SK-N-SH (cell line): ENCODE data around the gene TRAF3IP1. TPM values are rescaled to one million over a fixed set of nuclear protein-coding genes. Genes with fewer than 3 reads are reported as not detected.

Experiments used
- CTCF ChIA-PET: fragments of 300-600, 350-600 bp; formaldehyde crosslinking; extraction: SDS; loops from one replicate; lab custom pipeline; 2021; lab: Yijun Ruan, JAX
- POLR2A ChIA-PET: fragments of 350-600 bp; sonication (Branson Sonifier 250); formaldehyde crosslinking; extraction: SDS; loops from one replicate; lab custom pipeline; 2020; ENCODE audit warnings: antibody characterized with exemption, inconsistent platforms; lab: Yijun Ruan, JAX
- DNase-seq: peaks from one replicate; pipeline ENCODE4 v3.0.0; 2012
- H2AFZ ChIP-seq: fragments of 200-600 bp; sonication (generic); 2 replicates; pipeline ENCODE4 v1.8.1; 2016; ENCODE audit warnings: antibody characterized with exemption, mild to moderate bottlenecking, low read depth
- H3F3A ChIP-seq: fragments of 200-600 bp; sonication (generic); replicated peaks from 2 replicates; pipeline ENCODE3; 2016; ENCODE audit warnings: antibody characterized with exemption, mild to moderate bottlenecking; ENCODE audit not compliant: insufficient read depth
- H3K27ac ChIP-seq, 2 experiments: fragments of 200-500 bp in 1 of 2; fragments of 200-600 bp in 1 of 2; sonication (Bioruptor generic) in 1 of 2; sonication (generic), shearing (Covaris generic) in 1 of 2; 2 replicates each; pipeline versions ENCODE4 v1.5.1 to v1.6.1; 2014 to 2016; ENCODE audit warnings: low read depth in 2 of 2, inconsistent platforms in 1 of 2, low read length in 1 of 2, mild to moderate bottlenecking in 1 of 2, mixed read lengths in 1 of 2
- H3K27me3 ChIP-seq: fragments of 200-600 bp; sonication (generic), shearing (Covaris generic); 2 replicates; pipeline ENCODE4 v1.6.1; 2016; ENCODE audit warnings: mixed run types; ENCODE audit not compliant: insufficient read depth
- H3K36me3 ChIP-seq, 2 experiments: fragments of 200-500 bp in 1 of 2; fragments of 200-600 bp in 1 of 2; sonication (Bioruptor generic) in 1 of 2; sonication (generic) in 1 of 2; replicated peaks in 1 of 2; 2 replicates each; pipeline versions ENCODE3 to v1.5.1; 2014 to 2016; ENCODE audit warnings: low read length in 1 of 2, mild to moderate bottlenecking in 1 of 2; ENCODE audit not compliant: insufficient read depth in 2 of 2, control insufficient read depth in 1 of 2
- H3K4me1 ChIP-seq, 2 experiments: fragments of 200-500 bp in 1 of 2; fragments of 200-600 bp in 1 of 2; sonication (Bioruptor generic) in 1 of 2; sonication (generic), shearing (Covaris generic) in 1 of 2; 2 replicates each; pipeline versions ENCODE4 v1.5.1 to v1.6.1; 2014 to 2016; ENCODE audit warnings: low read depth in 1 of 2, low read length in 1 of 2, mixed run types in 1 of 2; ENCODE audit not compliant: insufficient read depth in 2 of 2, control insufficient read depth in 1 of 2
- H3K4me2 ChIP-seq: fragments of 200-600 bp; sonication (generic), shearing (Covaris generic); 2 replicates; pipeline ENCODE4 v1.6.1; 2017; ENCODE audit warnings: mixed run types
- H3K4me3 ChIP-seq, 2 experiments: fragments of 200-500 bp in 1 of 2; fragments of 200-600 bp in 1 of 2; sonication (Bioruptor generic) in 1 of 2; sonication (generic), shearing (Covaris generic) in 1 of 2; 2 replicates each; pipeline versions ENCODE4 v1.5.1 to v1.8.1; 2014 to 2016; ENCODE audit warnings: low read depth in 2 of 2, inconsistent platforms in 1 of 2, low read length in 1 of 2, mild to moderate bottlenecking in 1 of 2, mixed read lengths in 1 of 2, moderate library complexity in 1 of 2
- H3K79me2 ChIP-seq: fragments of 200-600 bp; sonication (generic); 2 replicates; pipeline ENCODE4 v1.8.1; 2017; ENCODE audit warnings: mild to moderate bottlenecking; ENCODE audit not compliant: insufficient read depth
- H3K9ac ChIP-seq: fragments of 200-600 bp; sonication (generic); 2 replicates; pipeline ENCODE4 v1.6.1; 2017; ENCODE audit warnings: mixed run types
- H3K9me2 ChIP-seq: fragments of 200-600 bp; sonication (generic); 2 replicates; pipeline ENCODE4 v1.6.1; 2017; ENCODE audit warnings: mixed run types
- H3K9me3 ChIP-seq: fragments of 200-600 bp; sonication (generic); 2 replicates; pipeline ENCODE4 v1.6.1; 2017; ENCODE audit warnings: mixed run types, mild to moderate bottlenecking, moderate library complexity
- H4K20me1 ChIP-seq: fragments of 200-600 bp; sonication (generic); 2 replicates; pipeline ENCODE4 v1.6.1; 2017; ENCODE audit warnings: mild to moderate bottlenecking, mixed run types; ENCODE audit not compliant: insufficient read depth
- EP300 ChIP-seq, 2 experiments: IDR thresholded peaks; 2 replicates each; pipeline versions ENCODE4 v1.4.0 to v1.6.1; 2012; ENCODE audit warnings: borderline replicate concordance in 1 of 2, low read depth in 1 of 2, low read length in 1 of 2
- FOXJ3 ChIP-seq: sonication (generic); formaldehyde crosslinking; IDR thresholded peaks from 2 replicates; pipeline ENCODE4 v1.5.1; 2020; ENCODE audit warnings: mild to moderate bottlenecking, missing genetic modification reagents
- FOXM1 ChIP-seq: IDR thresholded peaks from 2 replicates; pipeline ENCODE4 v1.4.0; 2012; ENCODE audit warnings: low read depth, mild to moderate bottlenecking
- GABPA ChIP-seq: IDR thresholded peaks from 2 replicates; pipeline ENCODE4 v1.4.0; 2012; ENCODE audit warnings: low read depth, mild to moderate bottlenecking
- GATA2 ChIP-seq: sonication (generic); formaldehyde crosslinking; IDR thresholded peaks from 2 replicates; pipeline ENCODE4 v1.5.0; 2020; ENCODE audit warnings: mild to moderate bottlenecking, missing genetic modification reagents
- MXI1 ChIP-seq: IDR thresholded peaks from 2 replicates; pipeline ENCODE4 v1.6.1; 2012; ENCODE audit warnings: mild to moderate bottlenecking, low read depth, low read length, improper control_type of control experiment
- NRF1 ChIP-seq: IDR thresholded peaks from 2 replicates; pipeline ENCODE4 v1.6.1; 2012; ENCODE audit warnings: low read depth, mild to moderate bottlenecking, low read length
- POLR2AphosphoS5 ChIP-seq: IDR thresholded peaks from 2 replicates; pipeline ENCODE4 v1.6.1; 2012; ENCODE audit warnings: low read depth, low read length
- RAD21 ChIP-seq: IDR thresholded peaks from 2 replicates; pipeline ENCODE4 v1.6.1; 2012; ENCODE audit warnings: mild to moderate bottlenecking, low read length
- RFX5 ChIP-seq: IDR thresholded peaks from 2 replicates; pipeline ENCODE4 v1.6.1; 2012; ENCODE audit warnings: mild to moderate bottlenecking, improper control_type of control experiment, low read length
- RXRA ChIP-seq: IDR thresholded peaks from 2 replicates; pipeline ENCODE4 v1.4.0; 2012; ENCODE audit warnings: low read depth, mild to moderate bottlenecking, borderline replicate concordance
- SIN3A ChIP-seq: IDR thresholded peaks from 2 replicates; pipeline ENCODE4 v1.6.1; 2012; ENCODE audit warnings: low read depth, mild to moderate bottlenecking, low read length, moderate library complexity, borderline replicate concordance
- TAF1 ChIP-seq: IDR thresholded peaks from 2 replicates; pipeline ENCODE4 v1.6.1; 2012; ENCODE audit warnings: low read depth, mild to moderate bottlenecking, low read length, moderate library complexity, borderline replicate concordance
- TCF12 ChIP-seq: IDR thresholded peaks from 2 replicates; pipeline ENCODE4 v1.4.0; 2012
- TEAD4 ChIP-seq: IDR thresholded peaks from 2 replicates; pipeline ENCODE4 v1.4.0; 2012; ENCODE audit warnings: mild to moderate bottlenecking, borderline replicate concordance; ENCODE audit not compliant: insufficient read depth
- WGBS: methylation state at CpG from one replicate; pipeline ENCODE4 v1.1.6; 2017; ENCODE audit warnings: low lambda C conversion rate; 5-methylcytosine and 5-hydroxymethylcytosine counted together
- polyA plus RNA-seq, 3 experiments: library from polyadenylated mRNA; depleted of rRNA; stranded (reverse); fragments of >200 nt; gene quantifications; 2 replicates each; pipeline ENCODE4 v1.2.3, GENCODE V29; 2012
- TF ChIP-seq, protein P1 (sequence below): IDR thresholded peaks from 2 replicates; pipeline ENCODE4; 2012
- TF ChIP-seq, protein P2 (sequence below): IDR thresholded peaks from 2 replicates; pipeline ENCODE4 v1.4.0; 2012; ENCODE audit warnings: low read depth, borderline replicate concordance
- TF ChIP-seq, protein P3 (sequence below): IDR thresholded peaks from 2 replicates; pipeline ENCODE4 v1.4.0; 2012; ENCODE audit warnings: low read depth, borderline replicate concordance
- TF ChIP-seq, protein P4 (sequence below): IDR thresholded peaks from 2 replicates; pipeline ENCODE4 v1.6.1; 2012; ENCODE audit warnings: mild to moderate bottlenecking, low read depth, low read length, moderate library complexity

The TRAF3IP1 gene
- polyA plus RNA-seq, 1 of the 3 experiments (the other 2 are of a cell fraction), result 15.0 TPM

DNA sequence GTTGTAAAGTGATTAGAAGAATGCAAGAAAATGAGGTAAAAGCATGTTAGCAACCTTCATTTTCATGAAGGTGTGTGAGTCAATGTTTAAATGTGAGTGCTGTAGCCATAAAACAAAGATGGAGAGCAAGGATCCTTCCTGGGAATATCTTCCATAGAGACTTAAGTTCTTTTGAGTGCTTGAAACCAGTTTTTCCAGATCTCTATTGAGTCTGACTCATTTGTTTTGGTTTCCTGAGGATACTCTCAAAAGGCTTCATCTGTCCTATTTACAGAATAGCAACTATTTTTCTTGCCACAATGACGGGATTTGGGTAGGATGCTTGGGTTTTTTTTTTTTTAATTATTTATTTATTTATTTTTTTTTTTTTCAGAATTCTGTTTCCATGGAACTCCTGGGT lies 60.5 kb downstream of the TRAF3IP1 start:
- Histone ChIP-seq H3K27ac (peak overlapping the region in 1 of 2 experiments; percentile 24; a peak in 1 of 4 replicates), H3K4me2 (no peak overlapping the region; the same call in 1 of the 2 replicates), H3K4me1 (peaks cover 0 to 26% of the 10 kb centered on the region in 2 experiments; a peak in 2 of 4 replicates), H3K9me3 (no peaks in the 10 kb centered on the region), H2AFZ (no peak overlapping the region), H3K79me2 (peaks cover 4% of the 10 kb centered on the region; the same call in 1 of the 2 replicates), H4K20me1 (no peaks in the 10 kb centered on the region), H3K9me2 (no peaks in the 10 kb centered on the region), H3K9ac (no peak overlapping the region), H3K27me3 (no peaks in the 10 kb centered on the region), H3K4me3 (no peak overlapping the region), H3F3A (peaks cover 7% of the 10 kb centered on the region), H3K36me3 (peaks cover 4 to 15% of the 10 kb centered on the region in 2 experiments)
- POLR2A ChIA-PET, result no interaction called here
- 88% methylated on average over 1 of the region's 1 CpG for WGBS
- CTCF ChIA-PET, result no interaction called here
- no peak for DNase-seq
- TF ChIP-seq FOXJ3 (CRISPR knock-in tag) (no peak), FOXM1 (no peak), MXI1 (no peak), RFX5 (no peak), GATA2 (CRISPR knock-in tag) (no peak)
- TF ChIP-seq, all 33 proteins: peak for 0

DNA sequence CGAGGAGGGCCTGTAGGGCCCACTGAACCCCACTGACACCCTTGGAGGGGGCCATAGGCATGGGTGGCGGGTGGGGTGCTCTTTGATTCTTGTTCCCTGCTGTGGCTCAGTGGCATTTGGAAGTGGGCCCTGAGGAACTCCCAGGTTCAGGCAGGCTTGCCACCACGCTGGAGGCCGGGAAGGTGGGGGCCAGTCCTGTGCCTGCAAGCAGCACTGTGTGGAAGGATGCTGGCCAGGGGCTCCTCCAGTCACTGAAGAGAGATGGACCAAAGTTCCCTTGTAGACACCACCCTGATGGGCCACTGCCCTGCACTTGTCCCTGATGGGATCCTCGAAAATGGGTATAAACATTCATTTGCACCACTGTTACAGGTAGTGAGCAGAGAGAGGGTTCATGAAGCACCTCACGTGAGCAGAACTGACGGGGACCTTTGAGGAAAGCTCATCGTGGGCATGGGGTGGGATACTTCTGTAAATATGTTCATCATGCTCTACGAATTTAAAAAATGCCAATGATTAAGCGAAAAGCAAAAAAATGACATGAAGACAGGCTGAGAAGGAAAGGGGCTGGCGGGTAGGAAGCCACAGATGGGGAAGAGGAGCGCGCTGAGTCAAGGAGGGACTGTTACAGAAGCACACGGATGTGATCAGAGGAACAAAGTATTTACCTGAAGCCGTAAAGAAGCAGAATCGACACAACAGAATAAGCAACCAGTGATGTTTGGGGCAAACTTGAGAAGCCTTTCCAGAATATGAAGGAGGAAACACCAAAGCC lies 61.2 kb downstream of the TRAF3IP1 start:
- peaks cover 0 to 26% of the 10 kb centered on the region in 2 experiments; a peak in 2 of 4 replicates for H3K4me1 ChIP-seq
- H3K4me3 ChIP-seq, result no peak overlapping the region
- WGBS, result 94% methylated on average over 14 of the region's 16 CpGs
- ChIA-PET CTCF (interaction anchor here (1.1 to 1.4 kb wide), 3 partner anchors 10 to 24 kb away, joined by 3 to 5 read pairs (median 3); no protein-coding TSS in a partner anchor), POLR2A (no interaction called here)
- no peak overlapping the region for H3K9ac ChIP-seq
- H3K79me2 ChIP-seq, result no peaks in the 10 kb centered on the region
- H3K36me3 ChIP-seq, result peaks cover 4 to 15% of the 10 kb centered on the region in 2 experiments
- no peak overlapping the region; a peak in 1 of 4 replicates for H3K27ac ChIP-seq
- H3K4me2 ChIP-seq, result no peak overlapping the region
- no peaks in the 10 kb centered on the region for H3K27me3 ChIP-seq
- H4K20me1 ChIP-seq, result no peaks in the 10 kb centered on the region
- no peak for TF ChIP-seq SIN3A
- TF ChIP-seq, protein P1, sequence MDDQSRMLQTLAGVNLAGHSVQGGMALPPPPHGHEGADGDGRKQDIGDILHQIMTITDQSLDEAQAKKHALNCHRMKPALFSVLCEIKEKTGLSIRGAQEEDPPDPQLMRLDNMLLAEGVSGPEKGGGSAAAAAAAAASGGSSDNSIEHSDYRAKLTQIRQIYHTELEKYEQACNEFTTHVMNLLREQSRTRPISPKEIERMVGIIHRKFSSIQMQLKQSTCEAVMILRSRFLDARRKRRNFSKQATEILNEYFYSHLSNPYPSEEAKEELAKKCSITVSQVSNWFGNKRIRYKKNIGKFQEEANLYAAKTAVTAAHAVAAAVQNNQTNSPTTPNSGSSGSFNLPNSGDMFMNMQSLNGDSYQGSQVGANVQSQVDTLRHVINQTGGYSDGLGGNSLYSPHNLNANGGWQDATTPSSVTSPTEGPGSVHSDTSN, result no peak
- no peak for TF ChIP-seq FOXJ3 (CRISPR knock-in tag)
- TF ChIP-seq POLR2AphosphoS5, result no peak
- TF ChIP-seq, protein P2, sequence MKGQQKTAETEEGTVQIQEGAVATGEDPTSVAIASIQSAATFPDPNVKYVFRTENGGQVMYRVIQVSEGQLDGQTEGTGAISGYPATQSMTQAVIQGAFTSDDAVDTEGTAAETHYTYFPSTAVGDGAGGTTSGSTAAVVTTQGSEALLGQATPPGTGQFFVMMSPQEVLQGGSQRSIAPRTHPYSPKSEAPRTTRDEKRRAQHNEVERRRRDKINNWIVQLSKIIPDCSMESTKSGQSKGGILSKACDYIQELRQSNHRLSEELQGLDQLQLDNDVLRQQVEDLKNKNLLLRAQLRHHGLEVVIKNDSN, result no peak
- no peak for TF ChIP-seq GATA2 (CRISPR knock-in tag)
- TF ChIP-seq EP300 (IDR thresholded peaks at IDR 0.05; ENCODE audit: borderline replicate concordance in 1 of 2, low read depth in 1 of 2, low read length in 1 of 2), result no peak
- TF ChIP-seq TAF1, result no peak
- TF ChIP-seq, protein P3, sequence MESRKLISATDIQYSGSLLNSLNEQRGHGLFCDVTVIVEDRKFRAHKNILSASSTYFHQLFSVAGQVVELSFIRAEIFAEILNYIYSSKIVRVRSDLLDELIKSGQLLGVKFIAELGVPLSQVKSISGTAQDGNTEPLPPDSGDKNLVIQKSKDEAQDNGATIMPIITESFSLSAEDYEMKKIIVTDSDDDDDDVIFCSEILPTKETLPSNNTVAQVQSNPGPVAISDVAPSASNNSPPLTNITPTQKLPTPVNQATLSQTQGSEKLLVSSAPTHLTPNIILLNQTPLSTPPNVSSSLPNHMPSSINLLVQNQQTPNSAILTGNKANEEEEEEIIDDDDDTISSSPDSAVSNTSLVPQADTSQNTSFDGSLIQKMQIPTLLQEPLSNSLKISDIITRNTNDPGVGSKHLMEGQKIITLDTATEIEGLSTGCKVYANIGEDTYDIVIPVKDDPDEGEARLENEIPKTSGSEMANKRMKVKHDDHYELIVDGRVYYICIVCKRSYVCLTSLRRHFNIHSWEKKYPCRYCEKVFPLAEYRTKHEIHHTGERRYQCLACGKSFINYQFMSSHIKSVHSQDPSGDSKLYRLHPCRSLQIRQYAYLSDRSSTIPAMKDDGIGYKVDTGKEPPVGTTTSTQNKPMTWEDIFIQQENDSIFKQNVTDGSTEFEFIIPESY, result no peak
- TF ChIP-seq RAD21, result no peak
- TF ChIP-seq, protein P4, sequence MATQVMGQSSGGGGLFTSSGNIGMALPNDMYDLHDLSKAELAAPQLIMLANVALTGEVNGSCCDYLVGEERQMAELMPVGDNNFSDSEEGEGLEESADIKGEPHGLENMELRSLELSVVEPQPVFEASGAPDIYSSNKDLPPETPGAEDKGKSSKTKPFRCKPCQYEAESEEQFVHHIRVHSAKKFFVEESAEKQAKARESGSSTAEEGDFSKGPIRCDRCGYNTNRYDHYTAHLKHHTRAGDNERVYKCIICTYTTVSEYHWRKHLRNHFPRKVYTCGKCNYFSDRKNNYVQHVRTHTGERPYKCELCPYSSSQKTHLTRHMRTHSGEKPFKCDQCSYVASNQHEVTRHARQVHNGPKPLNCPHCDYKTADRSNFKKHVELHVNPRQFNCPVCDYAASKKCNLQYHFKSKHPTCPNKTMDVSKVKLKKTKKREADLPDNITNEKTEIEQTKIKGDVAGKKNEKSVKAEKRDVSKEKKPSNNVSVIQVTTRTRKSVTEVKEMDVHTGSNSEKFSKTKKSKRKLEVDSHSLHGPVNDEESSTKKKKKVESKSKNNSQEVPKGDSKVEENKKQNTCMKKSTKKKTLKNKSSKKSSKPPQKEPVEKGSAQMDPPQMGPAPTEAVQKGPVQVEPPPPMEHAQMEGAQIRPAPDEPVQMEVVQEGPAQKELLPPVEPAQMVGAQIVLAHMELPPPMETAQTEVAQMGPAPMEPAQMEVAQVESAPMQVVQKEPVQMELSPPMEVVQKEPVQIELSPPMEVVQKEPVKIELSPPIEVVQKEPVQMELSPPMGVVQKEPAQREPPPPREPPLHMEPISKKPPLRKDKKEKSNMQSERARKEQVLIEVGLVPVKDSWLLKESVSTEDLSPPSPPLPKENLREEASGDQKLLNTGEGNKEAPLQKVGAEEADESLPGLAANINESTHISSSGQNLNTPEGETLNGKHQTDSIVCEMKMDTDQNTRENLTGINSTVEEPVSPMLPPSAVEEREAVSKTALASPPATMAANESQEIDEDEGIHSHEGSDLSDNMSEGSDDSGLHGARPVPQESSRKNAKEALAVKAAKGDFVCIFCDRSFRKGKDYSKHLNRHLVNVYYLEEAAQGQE, result no peak
- no peak for TF ChIP-seq GABPA
- TF ChIP-seq NRF1, result no peak
- no peak for TF ChIP-seq TCF12
- TF ChIP-seq RXRA, result no peak
- no peak for TF ChIP-seq FOXM1
- no peak for TF ChIP-seq TEAD4
- no peak for DNase-seq
- no peaks in the 10 kb centered on the region for H3F3A ChIP-seq
- no peaks in the 10 kb centered on the region for H3K9me2 ChIP-seq
- H2AFZ ChIP-seq, result no peak overlapping the region
- no peaks in the 10 kb centered on the region for H3K9me3 ChIP-seq
